ENCODE data around the gene SDK1. TPM values are rescaled to one million over a fixed set of nuclear protein-coding genes. Genes with fewer than 3 reads are reported as not detected.

The SDK1 gene
- total RNA-seq, 1 donor from 2014 or later: 1.1 TPM

DNA sequence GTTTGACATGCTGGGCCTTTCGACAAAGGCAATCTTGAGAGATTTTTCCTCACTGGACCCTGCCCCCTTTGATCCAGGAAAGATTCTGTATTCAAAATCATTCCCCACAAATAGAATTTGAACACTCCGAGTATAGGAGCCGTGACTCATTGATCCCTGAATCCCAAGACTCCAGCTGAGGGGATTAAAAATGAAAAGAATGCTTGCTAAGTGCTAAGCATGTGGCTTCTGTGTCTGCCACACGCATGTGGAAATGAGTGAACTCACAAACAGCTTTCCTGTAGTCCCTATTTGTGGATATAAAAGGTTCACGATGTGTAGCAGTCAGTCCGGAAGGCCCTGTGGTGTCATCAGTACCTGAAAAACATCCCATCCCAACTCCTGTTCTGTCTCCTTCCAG is 674.3 kb downstream of the SDK1 start:
- no peak for DNase-seq (ENCODE audit: low read depth, low spot score)

DNA sequence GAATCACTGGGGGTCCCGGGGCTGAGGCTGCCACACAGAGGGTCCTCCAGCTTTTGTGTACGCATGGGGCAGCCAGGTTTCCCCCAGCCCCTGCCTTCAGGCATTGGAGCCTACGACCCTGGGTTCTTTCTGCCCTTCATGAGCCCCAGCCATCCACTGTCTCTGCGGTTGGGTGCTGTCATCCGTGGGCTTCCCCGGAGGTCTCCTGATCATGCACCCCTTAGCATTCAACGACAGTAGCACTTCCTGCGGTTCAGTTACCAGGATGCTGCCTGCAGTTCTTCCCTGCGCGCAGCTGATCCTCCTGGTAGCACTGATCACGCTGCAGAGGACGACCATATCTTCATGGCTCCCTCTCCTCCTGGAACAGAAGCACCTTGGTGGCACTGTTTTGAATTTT is 676.3 kb downstream of the SDK1 start:
- no peak for DNase-seq (ENCODE audit: low read depth, low spot score)

DNA sequence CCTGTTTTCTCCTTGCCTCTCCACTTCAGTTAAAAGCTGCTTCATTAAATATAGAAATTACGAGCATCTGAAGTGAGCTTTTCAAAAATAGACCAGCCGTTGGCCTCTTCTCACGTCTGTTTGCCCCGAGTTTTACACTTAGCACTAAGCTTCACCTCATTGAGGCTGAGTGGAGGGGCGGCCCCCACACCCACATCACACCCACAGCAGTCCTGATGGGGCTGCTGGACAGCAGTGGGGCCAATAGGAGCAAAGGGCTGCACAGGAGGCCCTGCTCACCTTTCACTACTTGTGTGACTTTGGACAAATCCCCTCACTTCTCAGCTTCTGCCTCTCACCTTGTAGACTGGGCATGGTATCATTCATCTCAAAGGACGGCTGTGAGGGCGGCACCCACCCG is 677.8 kb downstream of the SDK1 start:
- no peak for DNase-seq (ENCODE audit: low read depth, low spot score)

DNA sequence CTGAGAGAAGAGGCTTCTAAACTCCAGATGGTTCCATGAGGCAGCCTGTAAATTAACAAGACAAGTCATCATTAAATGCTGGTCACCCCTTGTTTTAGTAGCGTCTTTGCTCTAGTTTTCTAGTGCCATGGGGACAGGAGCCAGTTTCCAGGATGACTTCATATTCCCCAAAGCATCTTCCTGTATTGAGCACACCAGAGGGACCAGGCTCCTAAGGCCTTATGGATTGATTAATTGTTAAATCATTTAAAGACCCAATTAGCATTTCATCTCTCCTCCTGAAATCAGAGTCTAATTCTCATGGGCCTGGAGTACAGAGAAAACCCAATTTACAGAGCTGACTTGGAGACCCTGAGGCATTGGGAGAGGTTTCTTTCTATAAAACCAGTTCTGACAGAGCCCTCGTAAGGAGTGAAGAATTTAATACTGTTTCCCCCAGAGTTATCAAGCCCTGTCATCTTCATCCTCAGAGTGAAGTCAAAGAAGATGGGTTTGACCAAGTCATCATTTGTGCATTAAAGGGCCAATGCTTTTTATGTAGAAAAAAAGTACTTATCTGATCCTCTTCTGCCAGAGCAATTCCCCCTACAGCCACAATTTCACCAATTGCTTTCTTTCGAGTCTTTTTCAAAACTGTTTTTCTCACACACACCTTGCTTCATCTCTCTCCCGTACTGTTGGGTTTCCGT is 678.7 kb downstream of the SDK1 start:
- DNase-seq (ENCODE audit: low read depth, low spot score): no peak

DNA sequence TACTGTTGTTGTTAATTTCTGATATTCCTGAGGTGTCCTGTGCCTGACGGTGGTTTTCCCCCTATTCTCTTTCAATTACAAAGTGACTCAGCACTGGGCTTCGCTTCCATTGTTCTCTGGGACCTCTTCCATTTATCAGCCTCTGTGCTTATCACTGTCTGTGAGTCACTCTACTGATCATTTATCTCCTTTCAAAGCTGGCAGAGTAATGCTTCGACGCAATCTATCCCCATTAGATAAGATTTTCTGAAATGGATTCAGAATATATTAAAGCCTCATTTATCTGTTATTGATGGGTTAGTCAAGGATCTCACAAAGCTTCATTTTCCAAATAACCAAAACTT is 679.2 kb downstream of the SDK1 start:
- DNase-seq (ENCODE audit: low read depth, low spot score): peak; percentile 45

DNA sequence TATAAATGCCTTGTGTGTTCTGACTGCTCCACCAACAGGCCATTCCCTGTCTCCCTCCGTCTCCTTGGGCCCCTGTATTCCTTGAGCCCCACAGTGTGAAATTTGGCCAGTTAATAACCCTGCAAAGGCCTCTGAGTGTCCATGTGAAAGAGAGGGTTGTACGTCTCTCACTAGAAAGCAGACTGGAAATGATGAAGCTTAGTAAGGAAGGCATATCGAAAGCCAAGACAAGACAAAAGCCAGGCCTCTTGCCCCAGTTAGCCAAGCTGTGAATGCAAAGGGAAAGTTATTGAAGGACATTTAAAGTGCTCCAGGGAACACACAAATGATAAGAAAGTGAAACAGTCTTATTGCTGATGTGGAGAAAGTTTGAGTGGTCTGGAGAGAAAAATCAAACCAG is 680.2 kb downstream of the SDK1 start:
- DNase-seq (ENCODE audit: low read depth, low spot score): no peak

DNA sequence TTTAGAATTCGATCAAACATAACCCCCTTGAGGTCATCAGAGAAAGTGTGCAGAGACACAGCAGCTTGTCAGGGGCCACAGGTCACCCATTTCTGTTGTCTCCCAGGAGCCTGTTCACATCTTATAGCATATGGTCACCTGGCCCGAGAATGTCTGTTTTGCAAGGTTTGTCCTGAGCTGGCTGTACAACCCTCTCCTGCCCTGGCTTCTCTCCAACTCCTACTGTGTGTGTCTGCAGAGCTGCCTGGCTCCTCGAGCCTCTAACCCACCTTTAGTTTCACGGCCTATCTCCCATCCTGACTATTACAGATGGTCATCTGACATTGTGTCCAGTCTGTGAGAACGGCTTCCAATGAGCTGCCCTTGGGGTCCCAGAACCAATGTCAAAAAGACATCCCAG is 683.4 kb downstream of the SDK1 start:
- no peak for DNase-seq (ENCODE audit: low read depth, low spot score)

DNA sequence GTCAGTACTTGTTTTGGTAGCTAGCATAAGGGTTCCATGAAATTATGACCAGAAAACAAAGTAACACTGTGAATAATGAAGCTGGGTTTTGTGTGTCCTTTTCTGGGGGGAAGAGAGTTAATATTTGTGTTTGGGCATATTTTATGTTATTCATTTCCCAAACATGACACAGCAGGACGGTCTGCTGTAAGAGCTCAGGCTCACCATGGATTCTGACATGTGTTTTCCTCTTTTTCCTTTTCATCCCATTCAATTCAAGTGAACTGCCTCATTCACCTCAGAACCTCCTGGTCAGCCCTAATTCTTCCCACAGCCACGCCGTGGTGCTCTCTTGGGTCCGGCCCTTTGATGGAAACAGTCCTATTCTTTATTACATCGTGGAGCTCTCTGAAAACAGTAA is 685.9 kb downstream of the SDK1 start:
- DNase-seq (ENCODE audit: low read depth, low spot score): no peak

DNA sequence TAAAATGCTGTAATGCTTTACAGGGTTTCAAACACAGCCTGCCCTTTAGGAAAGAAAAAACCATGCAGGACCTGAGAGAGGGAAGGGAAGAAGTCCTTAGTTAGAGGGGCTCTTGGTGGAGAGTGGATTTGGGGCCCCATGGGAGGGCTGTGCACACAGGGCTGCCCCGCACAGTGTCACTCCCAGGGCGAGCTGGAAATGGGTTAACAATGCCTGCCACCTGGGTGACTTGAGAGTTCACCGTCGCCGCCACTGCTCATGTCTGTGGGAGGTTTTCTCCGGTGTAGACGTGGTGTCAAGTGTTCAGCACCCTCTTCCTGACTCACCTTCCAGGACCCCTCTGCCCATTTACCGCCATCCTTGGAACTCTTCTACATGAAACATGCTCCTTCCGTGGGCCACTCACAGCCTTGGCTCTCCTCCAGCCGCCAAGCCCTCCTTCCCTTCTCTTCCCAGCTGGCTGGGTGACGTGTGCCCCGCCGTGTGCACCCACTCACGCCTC is 686.4 kb downstream of the SDK1 start:
- DNase-seq (ENCODE audit: low read depth, low spot score): no peak

DNA sequence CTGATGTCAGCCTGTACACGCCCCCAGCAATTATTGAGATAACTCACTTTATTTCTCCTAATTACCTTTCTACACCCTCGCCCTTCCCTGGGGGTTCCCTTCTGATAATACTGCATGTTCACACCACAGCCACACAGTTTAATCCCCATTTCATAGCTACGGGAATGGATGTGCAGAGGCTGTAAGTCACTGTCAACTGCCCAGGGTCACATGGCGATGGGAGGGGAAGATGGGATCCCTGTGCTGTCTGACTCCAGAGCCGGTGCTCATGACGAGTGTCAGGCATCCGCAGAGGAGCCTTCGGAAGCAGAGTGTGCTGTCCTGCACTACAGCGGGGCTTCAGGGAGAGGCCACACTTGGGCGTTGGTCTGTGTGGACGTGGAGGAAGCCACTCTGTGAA is 688.7 kb downstream of the SDK1 start:
- no peak for DNase-seq (ENCODE audit: low read depth, low spot score)

DNA sequence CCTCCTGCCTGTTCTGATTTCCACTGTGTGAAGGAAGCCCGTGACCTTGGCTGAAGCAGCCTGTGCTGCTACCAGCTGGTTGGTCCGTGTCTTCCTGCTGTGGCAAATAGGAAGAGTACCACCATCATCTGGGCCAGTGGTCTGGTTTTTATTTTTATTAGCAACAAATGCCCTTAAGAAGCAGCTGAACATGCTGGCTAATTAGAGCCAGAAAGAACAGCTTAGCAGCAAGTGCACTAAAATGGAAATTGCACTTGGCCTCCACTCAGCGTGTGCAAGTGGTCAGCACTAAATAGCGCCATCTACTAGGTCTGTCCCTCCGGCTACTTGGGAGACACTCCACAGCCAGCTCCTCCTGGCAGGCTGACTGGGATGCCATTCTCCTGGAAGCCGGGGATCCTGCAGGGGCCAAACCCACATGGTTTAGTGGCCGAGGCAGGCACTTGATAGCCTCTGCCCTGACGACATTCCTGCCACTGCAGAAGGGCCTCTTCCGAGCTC is 690.7 kb downstream of the SDK1 start:
- no peak for DNase-seq (ENCODE audit: low read depth, low spot score)

DNA sequence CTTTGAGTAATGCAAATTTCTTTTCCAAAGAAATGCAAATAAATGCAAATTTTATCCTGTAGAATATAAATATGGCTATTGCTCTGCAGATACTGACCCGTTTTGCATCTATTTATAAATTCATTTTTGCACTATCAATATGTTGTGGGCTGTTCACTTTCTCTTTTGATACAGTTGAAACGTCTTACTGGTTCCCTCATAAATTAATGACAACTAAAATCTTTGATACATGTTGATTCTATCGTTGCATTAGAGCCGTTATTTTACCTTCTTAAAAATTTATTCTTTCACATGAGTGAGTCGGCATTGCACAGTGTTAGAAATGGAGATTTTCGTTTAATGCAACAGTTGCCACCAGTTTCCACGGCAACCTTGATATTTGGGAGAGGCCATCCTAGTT is 691.8 kb downstream of the SDK1 start:
- DNase-seq (ENCODE audit: low read depth, low spot score): no peak

DNA sequence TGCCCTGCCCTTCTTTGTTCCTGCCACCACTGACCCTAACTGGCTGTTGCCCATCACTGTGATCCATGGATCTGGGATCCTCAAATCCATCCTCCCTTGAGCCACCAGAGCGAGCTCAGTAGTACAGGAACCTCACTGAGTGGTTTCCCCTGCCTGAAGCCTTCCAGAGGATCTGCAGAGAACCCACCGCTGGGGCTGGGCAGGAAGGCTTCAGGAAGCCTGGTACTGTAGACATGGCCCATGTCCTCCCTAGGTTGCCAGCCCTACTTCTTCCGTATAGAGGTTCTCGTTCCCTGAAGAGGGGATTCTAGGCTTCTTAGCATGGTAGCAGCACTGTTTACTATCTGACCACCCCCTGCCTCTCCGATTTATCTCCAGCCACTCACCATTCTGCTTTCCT is 693.7 kb downstream of the SDK1 start:
- DNase-seq (ENCODE audit: low read depth, low spot score): no peak

DNA sequence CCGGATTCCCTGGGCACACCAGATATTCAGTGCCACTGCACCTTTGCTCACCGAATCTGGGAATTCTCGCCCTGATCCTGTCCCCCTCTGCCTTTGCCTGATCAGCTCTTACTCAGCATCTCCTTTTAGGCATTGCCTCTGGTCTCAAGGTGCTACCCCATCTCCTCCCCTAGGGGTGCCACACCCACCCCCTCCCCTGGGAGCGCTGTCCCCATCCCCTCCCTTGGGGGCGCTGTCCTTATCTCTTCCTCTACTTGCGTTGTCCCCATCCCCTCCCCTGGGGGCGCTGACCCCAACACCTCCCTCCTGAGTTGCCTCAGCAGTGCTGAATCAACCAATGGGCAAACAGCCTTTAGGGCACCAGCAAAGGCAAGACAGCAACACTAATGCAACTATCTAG is 694.1 kb downstream of the SDK1 start:
- DNase-seq (ENCODE audit: low read depth, low spot score): no peak

DNA sequence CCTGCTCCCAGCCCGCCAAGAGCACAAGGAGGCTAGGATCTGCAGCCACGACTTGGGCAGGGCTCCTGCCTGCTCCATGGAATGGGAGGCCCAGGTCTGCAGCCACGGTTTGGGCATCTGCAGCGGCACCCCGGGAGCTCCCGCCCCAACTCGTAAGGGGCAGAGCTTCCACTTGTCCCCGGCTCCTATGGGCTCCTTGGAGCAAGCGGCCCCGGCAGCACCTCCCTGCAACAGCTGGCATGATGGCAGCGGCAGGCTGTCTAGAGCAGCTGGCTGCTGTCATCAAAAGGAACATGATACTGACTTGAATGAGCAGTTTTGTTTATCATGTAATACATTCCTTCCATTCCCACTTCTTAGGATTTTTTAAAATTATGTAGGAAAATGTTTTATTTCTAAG is 697.0 kb downstream of the SDK1 start:
- DNase-seq (ENCODE audit: low read depth, low spot score): no peak

DNA sequence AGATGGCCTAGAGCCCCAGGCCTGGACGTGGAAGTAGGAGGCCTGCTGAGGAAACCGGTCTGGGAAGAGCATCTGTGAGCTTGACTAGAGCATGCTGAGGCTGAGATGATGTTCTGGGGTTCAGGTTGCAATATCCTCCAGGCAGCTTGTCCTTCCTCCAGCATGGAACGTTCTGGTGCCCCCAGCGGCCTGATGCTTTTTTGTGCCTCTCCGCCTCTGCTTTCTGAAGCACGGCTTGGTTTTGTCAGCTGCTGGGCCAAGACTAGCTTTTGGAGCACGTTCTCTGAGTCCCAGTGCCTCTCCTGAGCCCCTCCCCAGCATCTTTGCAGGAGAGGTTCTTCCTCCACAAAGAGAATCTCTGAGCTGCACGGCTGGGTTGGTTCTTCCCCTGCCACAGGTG is 699.1 kb downstream of the SDK1 start:
- no peak for DNase-seq (ENCODE audit: low read depth, low spot score)

DNA sequence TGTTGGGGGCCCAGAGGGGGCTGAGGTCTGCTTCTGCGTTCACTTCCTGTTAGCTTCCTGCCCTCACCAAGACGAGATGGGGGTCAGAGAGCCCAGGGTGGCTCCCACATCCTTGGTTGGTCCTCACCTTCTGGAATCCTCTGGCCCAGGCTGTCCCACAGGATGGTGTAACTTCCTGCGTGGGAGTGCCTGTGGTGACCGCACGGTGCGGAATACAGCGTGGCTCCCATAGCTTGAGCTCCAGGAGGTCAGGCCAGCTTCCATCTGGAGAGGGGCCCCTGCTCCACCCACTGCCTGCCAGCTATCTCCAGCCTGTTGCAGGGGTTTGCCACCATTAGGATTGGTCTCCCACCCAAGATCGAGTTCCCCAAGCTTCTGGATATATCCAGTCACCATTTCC is 699.9 kb downstream of the SDK1 start:
- DNase-seq (ENCODE audit: low read depth, low spot score): no peak

DNA sequence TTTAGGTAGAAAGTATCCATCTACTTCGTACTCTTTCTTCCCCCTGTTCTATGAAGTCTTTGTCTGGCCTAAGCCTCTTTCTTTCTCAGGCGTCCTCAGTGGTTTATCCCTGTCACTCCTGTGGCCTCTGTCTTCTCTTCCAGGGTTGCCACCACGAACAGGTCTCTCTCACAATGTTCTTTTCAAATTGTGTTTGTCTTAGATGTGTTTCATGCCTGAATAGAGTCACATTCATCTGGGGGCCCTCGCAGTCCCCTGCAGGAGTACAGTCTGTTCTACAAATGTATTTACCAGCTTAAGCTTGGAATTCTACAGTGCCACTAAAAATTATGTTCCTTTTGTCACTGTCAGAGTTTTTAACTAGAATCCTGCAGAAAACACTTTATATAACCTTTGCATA is 700.7 kb downstream of the SDK1 start:
- no peak for DNase-seq (ENCODE audit: low read depth, low spot score)

DNA sequence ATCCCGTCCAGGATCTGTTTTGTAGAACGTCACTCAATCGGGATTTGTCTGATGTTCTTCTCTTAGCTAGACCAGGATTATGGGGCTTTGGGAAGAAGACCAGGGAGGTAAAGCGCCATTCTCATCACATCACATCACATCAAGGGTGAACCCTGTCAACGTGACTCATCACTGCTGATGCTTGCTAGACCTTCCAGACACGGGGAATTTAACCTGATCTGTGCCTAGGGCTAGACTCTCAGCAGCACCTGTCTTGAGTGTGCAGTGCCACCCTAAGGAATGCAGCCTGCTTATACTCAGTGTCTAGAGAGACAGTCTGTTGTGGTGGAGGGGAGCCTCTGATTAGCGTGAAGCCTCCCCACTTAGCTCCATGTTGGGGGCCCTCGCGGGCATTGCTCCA is 702.5 kb downstream of the SDK1 start:
- no peak for DNase-seq (ENCODE audit: low read depth, low spot score)

DNA sequence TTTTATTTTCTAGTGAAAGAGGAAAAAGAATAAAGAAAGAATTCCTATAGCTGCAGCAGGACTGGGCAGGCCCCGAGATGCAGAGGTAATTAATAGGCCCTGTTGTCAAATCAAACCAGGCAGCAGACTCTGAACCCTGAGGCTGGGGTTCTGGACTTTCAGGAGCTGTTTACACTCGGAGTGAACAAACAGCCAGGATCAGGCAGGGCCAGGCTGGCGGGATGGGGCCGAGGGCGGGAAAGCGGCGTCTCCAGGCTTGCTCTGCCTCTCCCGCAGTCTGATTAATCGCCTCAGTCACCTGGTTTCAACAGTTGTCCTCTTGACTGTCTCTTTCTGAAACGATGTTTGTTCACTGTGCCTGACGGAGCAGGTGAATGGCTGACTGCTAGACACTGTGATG is 705.6 kb downstream of the SDK1 start:
- DNase-seq (ENCODE audit: low read depth, low spot score): no peak

DNA sequence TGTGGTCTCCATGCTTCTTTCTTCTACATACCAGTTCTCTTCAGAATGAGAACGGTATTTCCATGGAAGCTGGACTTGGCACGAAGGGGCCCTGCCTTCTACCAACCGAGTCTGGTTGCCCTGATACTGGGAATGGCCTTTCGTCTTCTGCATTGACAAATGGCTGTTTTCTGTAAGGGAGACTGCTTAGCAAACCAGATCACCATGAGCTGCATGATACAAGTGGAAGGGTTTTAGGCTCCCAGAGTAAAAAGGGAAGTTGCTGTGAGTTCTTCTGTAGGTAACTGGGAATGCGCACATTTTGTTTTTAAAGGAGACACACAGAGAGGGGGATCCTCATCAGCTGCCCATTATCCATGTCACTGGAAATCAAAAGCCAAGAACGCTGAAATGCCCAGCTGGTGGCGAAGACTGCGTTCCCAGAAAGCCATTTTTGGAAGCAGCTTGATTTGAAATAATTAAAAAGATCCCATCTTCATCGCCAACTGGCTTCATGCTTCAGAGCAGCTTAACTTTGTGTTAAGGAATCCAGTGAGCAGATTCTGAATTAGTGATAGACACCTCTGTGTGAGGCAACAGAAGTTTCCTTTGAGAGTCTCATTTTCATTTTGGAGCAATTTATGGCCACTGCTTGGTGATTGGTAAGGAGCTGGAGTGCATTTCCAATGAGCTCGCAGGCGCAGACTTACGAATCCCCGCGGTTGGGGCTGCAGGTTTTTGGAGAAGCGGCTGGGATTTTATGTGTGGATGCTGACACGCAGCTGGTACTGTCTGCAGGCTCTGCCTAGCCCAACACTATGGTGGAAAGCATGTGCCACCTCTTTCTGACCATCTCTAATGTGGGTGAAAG is 708.4 kb downstream of the SDK1 start:
- DNase-seq (ENCODE audit: low read depth, low spot score): no peak

DNA sequence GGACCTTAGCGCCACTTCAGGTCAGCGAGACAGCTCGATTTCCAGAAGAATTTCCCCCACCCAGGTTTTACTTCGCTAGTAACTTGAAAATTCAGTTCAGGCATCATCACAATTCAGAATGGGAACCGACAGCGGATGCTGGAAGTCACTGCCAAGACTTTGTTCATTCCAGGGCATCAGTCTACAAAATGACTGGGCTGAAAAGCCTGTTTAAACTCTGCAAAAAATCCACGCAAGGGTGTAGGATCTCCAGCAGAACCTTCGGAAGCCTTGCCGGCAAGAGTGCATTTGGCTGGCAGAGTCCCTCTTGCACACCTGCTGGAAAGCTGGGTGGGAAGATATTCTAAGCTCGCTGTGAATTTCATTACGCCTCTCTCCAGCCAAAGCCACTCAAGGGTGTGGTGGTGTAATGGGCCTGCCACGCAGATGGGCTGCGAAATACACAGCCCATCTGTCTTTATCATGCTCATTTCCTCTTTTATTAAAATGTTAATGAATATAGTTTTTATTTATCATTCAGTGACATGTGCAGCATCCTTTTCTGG is 709.1 kb downstream of the SDK1 start:
- no peak for DNase-seq (ENCODE audit: low read depth, low spot score)
